ENCODE measurements around the gene HOXC6.

The HOXC6 gene

DNA sequence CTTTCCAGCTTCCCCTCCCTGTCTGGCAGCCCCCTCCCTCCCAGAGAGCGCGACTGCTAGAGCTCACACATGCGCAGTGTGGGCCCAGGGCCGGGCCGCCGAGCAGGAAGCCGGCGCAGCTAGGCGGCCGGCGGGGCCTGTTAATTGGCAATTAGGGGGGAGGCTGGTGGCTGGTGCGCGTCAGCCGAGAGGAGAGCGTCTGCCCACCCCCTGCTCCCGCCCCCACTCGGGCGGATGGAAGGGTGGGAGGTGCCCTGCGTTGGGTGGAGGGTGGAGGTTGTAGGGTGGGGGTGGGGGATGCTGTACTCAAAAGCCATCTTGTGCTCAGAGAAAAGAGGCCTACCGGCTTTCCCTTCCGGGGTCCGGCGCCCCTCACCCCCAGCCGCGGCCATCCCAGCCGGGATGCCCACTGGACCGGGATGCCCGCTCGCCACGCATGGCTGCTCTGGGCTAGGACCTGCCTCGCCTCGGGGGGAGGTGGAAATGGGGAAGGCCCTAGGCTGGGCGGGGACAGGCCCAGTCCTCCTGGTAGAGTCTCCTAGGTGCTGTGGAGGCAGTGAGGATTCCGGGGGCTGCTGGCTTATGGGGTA lies 10.3 kb upstream of the HOXC6 start (continued):
- TF ChIP-seq ZNF114 (tag by site-specific recombination; IDR thresholded peaks at IDR 0.05) (no peak), ZNF701 (tag by site-specific recombination; IDR thresholded peaks at IDR 0.05) (no peak), ZBTB8A (tag by site-specific recombination; IDR thresholded peaks at IDR 0.05) (peak; percentile 99), ZFP41 (tag by site-specific recombination; IDR thresholded peaks at IDR 0.05; ENCODE audit: borderline replicate concordance) (no peak), ZNF664 (tag by site-specific recombination; IDR thresholded peaks at IDR 0.05) (no peak), ZNF311 (tag by site-specific recombination; IDR thresholded peaks at IDR 0.05; ENCODE audit: borderline replicate concordance) (no peak), ZNF561 (tag by site-specific recombination; IDR thresholded peaks at IDR 0.05; ENCODE audit: borderline replicate concordance) (peak; percentile 34; the same call in 1 of the 2 replicates), EGR2 (tag by site-specific recombination; IDR thresholded peaks at IDR 0.05; ENCODE audit: low read depth) (peak; percentile 93), ZSCAN30 (tag by site-specific recombination; IDR thresholded peaks at IDR 0.05) (peak; percentile 84; the same call in 1 of the 2 replicates), ZNF2 (tag by site-specific recombination; IDR thresholded peaks at IDR 0.05) (peak; percentile 61; the same call in 1 of the 2 replicates), ZNF791 (tag by site-specific recombination; IDR thresholded peaks at IDR 0.05) (no peak), ZNF623 (tag by site-specific recombination; IDR thresholded peaks at IDR 0.05) (no peak), ZNF423 (tag by site-specific recombination; IDR thresholded peaks at IDR 0.05) (peak; percentile 95), ZEB2 (tag by site-specific recombination; IDR thresholded peaks at IDR 0.05) (peak; percentile 18), ZNF843 (tag by site-specific recombination; IDR thresholded peaks at IDR 0.05) (peak; percentile 59), ZNF76 (tag by site-specific recombination; IDR thresholded peaks at IDR 0.05; ENCODE audit: borderline replicate concordance, low read depth) (peak; percentile 78; the same call in 1 of the 2 replicates), SP7 (tag by site-specific recombination; IDR thresholded peaks at IDR 0.05) (peak; percentile 56; the same call in 1 of the 2 replicates), ZBTB20 (tag by site-specific recombination; IDR thresholded peaks at IDR 0.05) (peak; percentile 68), SCRT1 (tag by site-specific recombination; IDR thresholded peaks at IDR 0.05; ENCODE audit: borderline replicate concordance) (no peak), ZNF19 (tag by site-specific recombination; IDR thresholded peaks at IDR 0.05; ENCODE audit: low read depth) (no peak), ZIC2 (tag by site-specific recombination; IDR thresholded peaks at IDR 0.05) (peak; percentile 36), ZSCAN16 (tag by site-specific recombination; IDR thresholded peaks at IDR 0.05) (0 out of 2 replicates have a peak, but pooled peaks have one; percentile 26), ZFHX2 (tag by site-specific recombination; conservative IDR thresholded peaks at IDR 0.05) (peak; percentile 96)
- TF ChIP-seq, protein P1, sequence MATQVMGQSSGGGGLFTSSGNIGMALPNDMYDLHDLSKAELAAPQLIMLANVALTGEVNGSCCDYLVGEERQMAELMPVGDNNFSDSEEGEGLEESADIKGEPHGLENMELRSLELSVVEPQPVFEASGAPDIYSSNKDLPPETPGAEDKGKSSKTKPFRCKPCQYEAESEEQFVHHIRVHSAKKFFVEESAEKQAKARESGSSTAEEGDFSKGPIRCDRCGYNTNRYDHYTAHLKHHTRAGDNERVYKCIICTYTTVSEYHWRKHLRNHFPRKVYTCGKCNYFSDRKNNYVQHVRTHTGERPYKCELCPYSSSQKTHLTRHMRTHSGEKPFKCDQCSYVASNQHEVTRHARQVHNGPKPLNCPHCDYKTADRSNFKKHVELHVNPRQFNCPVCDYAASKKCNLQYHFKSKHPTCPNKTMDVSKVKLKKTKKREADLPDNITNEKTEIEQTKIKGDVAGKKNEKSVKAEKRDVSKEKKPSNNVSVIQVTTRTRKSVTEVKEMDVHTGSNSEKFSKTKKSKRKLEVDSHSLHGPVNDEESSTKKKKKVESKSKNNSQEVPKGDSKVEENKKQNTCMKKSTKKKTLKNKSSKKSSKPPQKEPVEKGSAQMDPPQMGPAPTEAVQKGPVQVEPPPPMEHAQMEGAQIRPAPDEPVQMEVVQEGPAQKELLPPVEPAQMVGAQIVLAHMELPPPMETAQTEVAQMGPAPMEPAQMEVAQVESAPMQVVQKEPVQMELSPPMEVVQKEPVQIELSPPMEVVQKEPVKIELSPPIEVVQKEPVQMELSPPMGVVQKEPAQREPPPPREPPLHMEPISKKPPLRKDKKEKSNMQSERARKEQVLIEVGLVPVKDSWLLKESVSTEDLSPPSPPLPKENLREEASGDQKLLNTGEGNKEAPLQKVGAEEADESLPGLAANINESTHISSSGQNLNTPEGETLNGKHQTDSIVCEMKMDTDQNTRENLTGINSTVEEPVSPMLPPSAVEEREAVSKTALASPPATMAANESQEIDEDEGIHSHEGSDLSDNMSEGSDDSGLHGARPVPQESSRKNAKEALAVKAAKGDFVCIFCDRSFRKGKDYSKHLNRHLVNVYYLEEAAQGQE (tag by site-specific recombination; IDR thresholded peaks at IDR 0.05): no peak
- TF ChIP-seq, protein P2, sequence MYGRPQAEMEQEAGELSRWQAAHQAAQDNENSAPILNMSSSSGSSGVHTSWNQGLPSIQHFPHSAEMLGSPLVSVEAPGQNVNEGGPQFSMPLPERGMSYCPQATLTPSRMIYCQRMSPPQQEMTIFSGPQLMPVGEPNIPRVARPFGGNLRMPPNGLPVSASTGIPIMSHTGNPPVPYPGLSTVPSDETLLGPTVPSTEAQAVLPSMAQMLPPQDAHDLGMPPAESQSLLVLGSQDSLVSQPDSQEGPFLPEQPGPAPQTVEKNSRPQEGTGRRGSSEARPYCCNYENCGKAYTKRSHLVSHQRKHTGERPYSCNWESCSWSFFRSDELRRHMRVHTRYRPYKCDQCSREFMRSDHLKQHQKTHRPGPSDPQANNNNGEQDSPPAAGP (tag by site-specific recombination; IDR thresholded peaks at IDR 0.05): peak; percentile 53
- TF ChIP-seq, protein P3, sequence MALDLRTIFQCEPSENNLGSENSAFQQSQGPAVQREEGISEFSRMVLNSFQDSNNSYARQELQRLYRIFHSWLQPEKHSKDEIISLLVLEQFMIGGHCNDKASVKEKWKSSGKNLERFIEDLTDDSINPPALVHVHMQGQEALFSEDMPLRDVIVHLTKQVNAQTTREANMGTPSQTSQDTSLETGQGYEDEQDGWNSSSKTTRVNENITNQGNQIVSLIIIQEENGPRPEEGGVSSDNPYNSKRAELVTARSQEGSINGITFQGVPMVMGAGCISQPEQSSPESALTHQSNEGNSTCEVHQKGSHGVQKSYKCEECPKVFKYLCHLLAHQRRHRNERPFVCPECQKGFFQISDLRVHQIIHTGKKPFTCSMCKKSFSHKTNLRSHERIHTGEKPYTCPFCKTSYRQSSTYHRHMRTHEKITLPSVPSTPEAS (tag by site-specific recombination; IDR thresholded peaks at IDR 0.05): peak; percentile 13; the same call in 1 of the 2 replicates
- TF ChIP-seq, protein P4, sequence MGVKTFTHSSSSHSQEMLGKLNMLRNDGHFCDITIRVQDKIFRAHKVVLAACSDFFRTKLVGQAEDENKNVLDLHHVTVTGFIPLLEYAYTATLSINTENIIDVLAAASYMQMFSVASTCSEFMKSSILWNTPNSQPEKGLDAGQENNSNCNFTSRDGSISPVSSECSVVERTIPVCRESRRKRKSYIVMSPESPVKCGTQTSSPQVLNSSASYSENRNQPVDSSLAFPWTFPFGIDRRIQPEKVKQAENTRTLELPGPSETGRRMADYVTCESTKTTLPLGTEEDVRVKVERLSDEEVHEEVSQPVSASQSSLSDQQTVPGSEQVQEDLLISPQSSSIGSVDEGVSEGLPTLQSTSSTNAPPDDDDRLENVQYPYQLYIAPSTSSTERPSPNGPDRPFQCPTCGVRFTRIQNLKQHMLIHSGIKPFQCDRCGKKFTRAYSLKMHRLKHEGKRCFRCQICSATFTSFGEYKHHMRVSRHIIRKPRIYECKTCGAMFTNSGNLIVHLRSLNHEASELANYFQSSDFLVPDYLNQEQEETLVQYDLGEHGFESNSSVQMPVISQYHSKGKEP (tag by site-specific recombination; IDR thresholded peaks at IDR 0.05): peak; percentile 62
- TF ChIP-seq, protein P5, sequence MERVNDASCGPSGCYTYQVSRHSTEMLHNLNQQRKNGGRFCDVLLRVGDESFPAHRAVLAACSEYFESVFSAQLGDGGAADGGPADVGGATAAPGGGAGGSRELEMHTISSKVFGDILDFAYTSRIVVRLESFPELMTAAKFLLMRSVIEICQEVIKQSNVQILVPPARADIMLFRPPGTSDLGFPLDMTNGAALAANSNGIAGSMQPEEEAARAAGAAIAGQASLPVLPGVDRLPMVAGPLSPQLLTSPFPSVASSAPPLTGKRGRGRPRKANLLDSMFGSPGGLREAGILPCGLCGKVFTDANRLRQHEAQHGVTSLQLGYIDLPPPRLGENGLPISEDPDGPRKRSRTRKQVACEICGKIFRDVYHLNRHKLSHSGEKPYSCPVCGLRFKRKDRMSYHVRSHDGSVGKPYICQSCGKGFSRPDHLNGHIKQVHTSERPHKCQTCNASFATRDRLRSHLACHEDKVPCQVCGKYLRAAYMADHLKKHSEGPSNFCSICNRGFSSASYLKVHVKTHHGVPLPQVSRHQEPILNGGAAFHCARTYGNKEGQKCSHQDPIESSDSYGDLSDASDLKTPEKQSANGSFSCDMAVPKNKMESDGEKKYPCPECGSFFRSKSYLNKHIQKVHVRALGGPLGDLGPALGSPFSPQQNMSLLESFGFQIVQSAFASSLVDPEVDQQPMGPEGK (tag by site-specific recombination; IDR thresholded peaks at IDR 0.05): peak; percentile 95
- TF ChIP-seq, protein P6, sequence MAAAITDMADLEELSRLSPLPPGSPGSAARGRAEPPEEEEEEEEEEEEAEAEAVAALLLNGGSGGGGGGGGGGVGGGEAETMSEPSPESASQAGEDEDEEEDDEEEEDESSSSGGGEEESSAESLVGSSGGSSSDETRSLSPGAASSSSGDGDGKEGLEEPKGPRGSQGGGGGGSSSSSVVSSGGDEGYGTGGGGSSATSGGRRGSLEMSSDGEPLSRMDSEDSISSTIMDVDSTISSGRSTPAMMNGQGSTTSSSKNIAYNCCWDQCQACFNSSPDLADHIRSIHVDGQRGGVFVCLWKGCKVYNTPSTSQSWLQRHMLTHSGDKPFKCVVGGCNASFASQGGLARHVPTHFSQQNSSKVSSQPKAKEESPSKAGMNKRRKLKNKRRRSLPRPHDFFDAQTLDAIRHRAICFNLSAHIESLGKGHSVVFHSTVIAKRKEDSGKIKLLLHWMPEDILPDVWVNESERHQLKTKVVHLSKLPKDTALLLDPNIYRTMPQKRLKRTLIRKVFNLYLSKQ (tag by site-specific recombination; IDR thresholded peaks at IDR 0.05; ENCODE audit: borderline replicate concordance): no peak
